ENCODE results near the gene SETMAR.
"Not testable (repeated sequence)": the region's sequence is repeated elsewhere in the genome, so short reads cannot be mapped to it uniquely, and the experiment has no call there.

- TF ChIP-seq CTCF (IDR thresholded peaks at IDR 0.05); YY1 (IDR thresholded peaks at IDR 0.05; ENCODE audit: low read depth); EP300 (IDR thresholded peaks at IDR 0.05; ENCODE audit: borderline replicate concordance in 1 of 2, low read depth in 1 of 2, low read length in 1 of 2); RAD21 (IDR thresholded peaks at IDR 0.05; ENCODE audit: low read length); EZH2phosphoT487 (IDR thresholded peaks at IDR 0.05; ENCODE audit: borderline replicate concordance, low read depth); NRF1 (IDR thresholded peaks at IDR 0.05; ENCODE audit: low read depth, low read length); RFX5 (IDR thresholded peaks at IDR 0.05; ENCODE audit: low read length); FOXM1 (IDR thresholded peaks at IDR 0.05; ENCODE audit: low read depth); TAF1 (IDR thresholded peaks at IDR 0.05; ENCODE audit: borderline replicate concordance, low read depth, low read length); TCF12 (IDR thresholded peaks at IDR 0.05): not testable (repeated sequence)
These were observed 6.7 kb upstream of the SETMAR start for GRCh38 chr3:4296454-4296853.

Measured in SK-N-SH (cell line).